ENCODE results near the gene GABBR2.

GABBR2 gene

DNA sequence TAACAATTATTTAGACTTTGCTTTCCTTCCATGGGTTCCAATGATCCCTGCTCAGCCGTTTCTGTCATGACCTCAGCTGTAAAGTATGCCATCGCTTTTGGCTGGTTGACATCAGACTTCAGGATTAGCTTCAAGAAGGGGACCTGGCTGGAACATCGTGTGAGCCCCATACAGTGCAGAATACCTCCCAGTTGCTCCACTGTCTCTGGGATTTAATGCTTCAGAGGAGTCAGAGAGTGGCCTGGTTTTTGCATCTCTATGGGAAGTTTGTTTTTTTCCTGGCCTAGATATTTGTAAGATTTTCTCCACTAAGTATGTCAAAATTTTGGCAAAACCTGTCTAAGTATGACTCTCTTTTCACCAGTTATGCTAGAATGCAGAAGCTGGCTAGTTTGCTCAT, 216.9 kb downstream of the GABBR2 start:
- TF ChIP-seq, protein P1, sequence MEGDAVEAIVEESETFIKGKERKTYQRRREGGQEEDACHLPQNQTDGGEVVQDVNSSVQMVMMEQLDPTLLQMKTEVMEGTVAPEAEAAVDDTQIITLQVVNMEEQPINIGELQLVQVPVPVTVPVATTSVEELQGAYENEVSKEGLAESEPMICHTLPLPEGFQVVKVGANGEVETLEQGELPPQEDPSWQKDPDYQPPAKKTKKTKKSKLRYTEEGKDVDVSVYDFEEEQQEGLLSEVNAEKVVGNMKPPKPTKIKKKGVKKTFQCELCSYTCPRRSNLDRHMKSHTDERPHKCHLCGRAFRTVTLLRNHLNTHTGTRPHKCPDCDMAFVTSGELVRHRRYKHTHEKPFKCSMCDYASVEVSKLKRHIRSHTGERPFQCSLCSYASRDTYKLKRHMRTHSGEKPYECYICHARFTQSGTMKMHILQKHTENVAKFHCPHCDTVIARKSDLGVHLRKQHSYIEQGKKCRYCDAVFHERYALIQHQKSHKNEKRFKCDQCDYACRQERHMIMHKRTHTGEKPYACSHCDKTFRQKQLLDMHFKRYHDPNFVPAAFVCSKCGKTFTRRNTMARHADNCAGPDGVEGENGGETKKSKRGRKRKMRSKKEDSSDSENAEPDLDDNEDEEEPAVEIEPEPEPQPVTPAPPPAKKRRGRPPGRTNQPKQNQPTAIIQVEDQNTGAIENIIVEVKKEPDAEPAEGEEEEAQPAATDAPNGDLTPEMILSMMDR (IDR thresholded peaks at IDR 0.05; ENCODE audit: low read depth, low read length, missing control alignments) = no peak
- H3K4me3 ChIP-seq (ENCODE audit: low read depth, low read length) = no peak overlapping the region
- DNase-seq (ENCODE audit: low read depth) = peak; percentile 22
- in situ Hi-C loops (cut with HindIII; ENCODE audit: low sequenced_read_pairs) = no loop called here

DNA sequence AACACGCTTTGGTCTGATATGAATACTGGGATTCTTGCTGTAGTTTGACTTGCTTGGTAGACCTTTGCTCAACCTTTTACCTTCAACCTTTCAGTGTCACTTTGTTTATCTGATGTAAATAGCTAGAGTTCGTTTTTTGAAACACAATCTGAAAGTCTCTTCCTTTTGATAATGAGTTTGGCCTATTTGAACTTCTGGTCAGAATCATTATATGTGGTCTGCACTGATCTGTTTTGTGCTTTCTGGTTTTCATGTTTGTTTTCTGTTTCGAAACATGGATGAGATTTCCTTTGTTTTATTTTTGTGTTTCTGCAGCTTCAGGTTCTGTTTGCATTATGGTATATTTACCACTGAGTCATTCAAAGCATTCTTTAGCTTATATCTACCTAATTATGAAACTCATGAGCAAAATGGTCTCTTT, 217.5 kb downstream of the GABBR2 start:
- no peak overlapping the region for H3K4me3 ChIP-seq (ENCODE audit: low read depth, low read length)
- TF ChIP-seq, protein P1 (IDR thresholded peaks at IDR 0.05; ENCODE audit: low read depth, low read length, missing control alignments) = no peak
- in situ Hi-C loops (cut with HindIII; ENCODE audit: low sequenced_read_pairs) = no loop called here
- DNase-seq (ENCODE audit: low read depth) = no peak

DNA sequence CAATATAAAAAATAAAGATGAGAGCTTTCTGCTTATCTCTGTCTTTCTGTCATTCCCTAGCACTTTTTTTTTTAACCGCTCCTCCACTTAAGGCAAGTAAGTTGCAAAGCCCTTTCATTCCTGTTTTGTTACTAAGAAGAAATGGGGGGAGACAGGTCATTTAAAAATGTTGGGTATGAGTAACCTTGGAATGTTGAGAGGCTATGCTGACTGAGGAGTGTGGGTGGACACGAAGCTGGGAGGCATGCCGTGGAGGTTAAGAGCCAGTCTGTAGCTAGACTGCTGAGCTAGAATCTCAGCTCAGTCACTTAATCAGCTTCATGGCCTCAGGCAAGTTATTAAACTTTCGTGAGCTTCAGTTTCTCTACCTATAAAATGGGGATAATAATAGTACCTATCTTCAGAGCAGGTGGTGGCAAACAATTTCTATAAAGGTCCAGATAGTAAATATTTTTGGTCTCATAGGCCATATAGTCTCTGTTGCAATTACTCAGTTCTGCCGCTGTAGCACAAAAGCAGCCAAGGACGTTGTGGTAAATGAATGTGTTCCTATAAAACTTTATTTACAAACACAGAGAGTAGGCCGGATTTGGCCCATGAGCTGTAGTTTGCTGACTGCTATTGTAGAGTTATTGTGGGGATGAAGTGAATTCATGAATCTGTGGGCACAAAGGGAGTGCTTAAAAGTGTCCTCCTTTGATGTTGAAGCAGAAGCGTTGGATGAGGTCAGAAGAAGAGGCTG, 220.0 kb downstream of the GABBR2 start:
- no peak overlapping the region for H3K4me3 ChIP-seq (ENCODE audit: low read depth, low read length)
- in situ Hi-C loops (cut with HindIII; ENCODE audit: low sequenced_read_pairs) = no loop called here
- DNase-seq (ENCODE audit: low read depth) = peak; percentile 77
- TF ChIP-seq, protein P1 (IDR thresholded peaks at IDR 0.05; ENCODE audit: low read depth, low read length, missing control alignments) = no peak

DNA sequence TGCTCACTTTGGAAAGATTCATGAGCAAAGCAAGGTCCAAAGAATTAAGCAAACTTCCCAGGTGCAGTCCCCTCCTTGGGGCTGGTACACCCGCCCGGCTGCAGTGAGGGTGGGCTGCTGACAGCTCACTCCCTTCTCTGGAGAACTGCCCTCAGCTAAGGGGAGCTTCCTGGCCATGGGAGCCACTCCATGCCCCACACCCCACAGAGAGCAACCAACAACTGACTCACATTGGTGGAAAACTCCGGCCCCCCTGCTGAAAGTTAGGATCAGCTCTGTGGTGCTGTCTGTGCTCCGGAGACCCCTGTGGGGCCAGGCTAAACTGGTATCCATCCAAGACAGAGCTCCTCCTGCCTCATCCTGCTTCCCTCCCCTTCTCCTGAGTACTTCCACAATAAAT, 223.0 kb downstream of the GABBR2 start:
- TF ChIP-seq, protein P1 (IDR thresholded peaks at IDR 0.05; ENCODE audit: low read depth, low read length, missing control alignments) = no peak
- H3K4me3 ChIP-seq (ENCODE audit: low read depth, low read length) = no peak overlapping the region
- DNase-seq (ENCODE audit: low read depth) = no peak
- in situ Hi-C loops (cut with HindIII; ENCODE audit: low sequenced_read_pairs) = no loop called here

DNA sequence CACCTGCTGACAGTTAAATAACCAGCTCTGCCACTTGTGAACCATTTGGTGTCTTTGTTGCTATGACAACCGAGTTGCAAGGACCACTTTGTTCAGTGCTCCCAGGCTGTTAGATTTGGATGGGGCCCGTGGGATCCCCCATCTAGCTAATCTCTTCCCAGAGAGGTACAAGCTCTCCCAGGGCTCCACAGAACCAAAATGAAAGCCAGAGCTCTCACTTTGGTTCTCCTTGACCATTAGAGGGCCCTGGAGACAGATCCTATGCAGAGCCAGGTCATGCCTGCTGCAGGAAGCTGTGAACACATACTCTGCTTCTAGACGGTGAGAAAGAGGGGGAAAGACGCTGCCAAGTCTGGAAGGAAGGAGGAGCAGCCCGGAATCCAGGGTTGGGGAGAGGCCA, 224.6 kb downstream of the GABBR2 start:
- H3K4me3 ChIP-seq (ENCODE audit: low read depth, low read length) = no peak overlapping the region
- TF ChIP-seq, protein P1 (IDR thresholded peaks at IDR 0.05; ENCODE audit: low read depth, low read length, missing control alignments) = no peak
- DNase-seq (ENCODE audit: low read depth) = no peak
- in situ Hi-C loops (cut with HindIII; ENCODE audit: low sequenced_read_pairs) = no loop called here

DNA sequence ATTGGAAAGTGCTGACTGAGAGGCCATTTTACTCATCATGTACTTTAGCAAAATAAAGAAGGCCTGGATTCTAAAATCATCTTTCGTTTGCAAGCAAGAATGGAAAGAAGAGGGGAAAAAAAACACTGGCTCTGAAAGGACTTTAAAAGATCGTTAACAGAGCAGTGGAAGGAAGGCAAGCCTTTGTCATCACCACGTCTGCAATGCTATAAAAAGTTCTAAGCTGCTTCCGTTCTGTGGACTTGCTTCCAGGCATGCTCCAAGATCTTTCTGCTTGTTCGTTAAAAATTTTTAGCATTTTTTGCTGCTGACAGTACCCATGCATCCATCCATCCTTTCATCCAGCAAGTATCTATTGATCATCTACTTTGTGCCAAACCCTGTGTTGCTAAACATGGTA, 226.5 kb downstream of the GABBR2 start:
- TF ChIP-seq, protein P1 (IDR thresholded peaks at IDR 0.05; ENCODE audit: low read depth, low read length, missing control alignments) = no peak
- DNase-seq (ENCODE audit: low read depth) = no peak
- in situ Hi-C loops (cut with HindIII; ENCODE audit: low sequenced_read_pairs) = no loop called here
- H3K4me3 ChIP-seq (ENCODE audit: low read depth, low read length) = no peak overlapping the region
